ENCODE measurements around the gene FMN1.

DNA sequence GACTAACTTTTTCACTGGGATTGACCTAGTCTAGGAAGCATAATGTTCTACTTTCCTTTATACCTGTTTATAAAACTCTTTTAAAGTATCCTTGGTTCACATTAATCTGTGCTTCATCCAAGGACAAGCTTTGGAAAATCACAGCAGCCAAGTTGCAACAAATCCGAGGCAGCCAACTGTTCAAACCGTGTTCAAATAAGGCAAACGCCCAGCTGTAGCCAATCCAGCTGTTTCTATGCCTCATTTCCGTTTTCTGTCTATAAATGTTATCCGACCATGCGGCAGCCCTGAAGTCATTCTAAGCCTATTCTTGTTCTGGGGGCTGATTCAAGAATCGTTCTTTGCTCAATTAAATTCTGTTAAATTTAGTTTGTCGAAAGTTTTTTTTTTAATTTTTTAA, 78.3 kb downstream of the FMN1 start:
- TF ChIP-seq TAF1 (IDR thresholded peaks at IDR 0.05; ENCODE audit: borderline replicate concordance, low read depth, low read length) (no peak), POLR2A (IDR thresholded peaks at IDR 0.05; ENCODE audit: low read depth, low read length) (no peak)

Measured in GM12892 (cell line).